OCI-LY1 (cell line): ENCODE results near the gene ZNF467.

Source experiments
- EZH2 ChIP-seq: fragments of 200-600 bp; sonication (generic), shearing (Covaris generic); IDR thresholded peaks from 2 replicates; pipeline ENCODE4 v1.8.0; 2017; ENCODE audit warnings: borderline replicate concordance, mixed run types, mild to moderate bottlenecking, antibody characterized with exemption, low read length, moderate library complexity, mixed read lengths
- TF ChIP-seq, protein P1 (sequence below): fragments of 200-600 bp; sonication (generic), shearing (Covaris generic); IDR thresholded peaks from 2 replicates; pipeline ENCODE4 v1.5.1; 2017; ENCODE audit warnings: mild to moderate bottlenecking, antibody characterized with exemption, low read length, moderate library complexity, mixed read lengths

GRCh38 chr7:149811831-149812490 lies 38.6 kb upstream of the ZNF467 start:
- TF ChIP-seq, protein P1, sequence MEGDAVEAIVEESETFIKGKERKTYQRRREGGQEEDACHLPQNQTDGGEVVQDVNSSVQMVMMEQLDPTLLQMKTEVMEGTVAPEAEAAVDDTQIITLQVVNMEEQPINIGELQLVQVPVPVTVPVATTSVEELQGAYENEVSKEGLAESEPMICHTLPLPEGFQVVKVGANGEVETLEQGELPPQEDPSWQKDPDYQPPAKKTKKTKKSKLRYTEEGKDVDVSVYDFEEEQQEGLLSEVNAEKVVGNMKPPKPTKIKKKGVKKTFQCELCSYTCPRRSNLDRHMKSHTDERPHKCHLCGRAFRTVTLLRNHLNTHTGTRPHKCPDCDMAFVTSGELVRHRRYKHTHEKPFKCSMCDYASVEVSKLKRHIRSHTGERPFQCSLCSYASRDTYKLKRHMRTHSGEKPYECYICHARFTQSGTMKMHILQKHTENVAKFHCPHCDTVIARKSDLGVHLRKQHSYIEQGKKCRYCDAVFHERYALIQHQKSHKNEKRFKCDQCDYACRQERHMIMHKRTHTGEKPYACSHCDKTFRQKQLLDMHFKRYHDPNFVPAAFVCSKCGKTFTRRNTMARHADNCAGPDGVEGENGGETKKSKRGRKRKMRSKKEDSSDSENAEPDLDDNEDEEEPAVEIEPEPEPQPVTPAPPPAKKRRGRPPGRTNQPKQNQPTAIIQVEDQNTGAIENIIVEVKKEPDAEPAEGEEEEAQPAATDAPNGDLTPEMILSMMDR, result no peak
- TF ChIP-seq EZH2, result no peak
